Left hindlimb (tissue), 1 donor: ENCODE data around the gene DRICH1.
"Not testable (repeated sequence)": the region's sequence is repeated elsewhere in the genome, so short reads cannot be mapped to it uniquely, and the experiment has no call there.

Experiments used
- DNase-seq: peaks from one replicate; pipeline ENCODE4 v3.0.0-alpha.2; 2018

Gene DRICH1

DNA sequence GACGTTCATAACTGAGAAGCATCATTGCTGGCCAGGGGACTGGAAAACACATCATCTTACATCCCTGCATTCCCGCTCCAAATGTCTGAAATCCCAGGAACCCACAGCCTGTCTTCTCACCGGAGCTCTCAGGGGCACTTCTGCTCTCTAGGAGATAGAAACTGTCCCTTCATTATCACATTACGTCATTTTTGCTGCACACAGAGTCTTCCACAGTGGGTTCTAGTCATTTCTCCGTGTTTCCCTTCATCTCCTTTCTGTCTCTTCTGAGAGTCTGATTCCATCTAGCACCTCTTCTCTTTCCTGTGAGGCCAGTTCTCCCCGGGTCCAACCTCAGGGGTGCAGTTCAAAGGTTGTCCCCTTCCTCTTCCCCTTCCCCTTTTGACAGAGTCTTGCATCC is 36.2 kb downstream of the DRICH1 start:
- DNase-seq = not testable (repeated sequence)

DNA sequence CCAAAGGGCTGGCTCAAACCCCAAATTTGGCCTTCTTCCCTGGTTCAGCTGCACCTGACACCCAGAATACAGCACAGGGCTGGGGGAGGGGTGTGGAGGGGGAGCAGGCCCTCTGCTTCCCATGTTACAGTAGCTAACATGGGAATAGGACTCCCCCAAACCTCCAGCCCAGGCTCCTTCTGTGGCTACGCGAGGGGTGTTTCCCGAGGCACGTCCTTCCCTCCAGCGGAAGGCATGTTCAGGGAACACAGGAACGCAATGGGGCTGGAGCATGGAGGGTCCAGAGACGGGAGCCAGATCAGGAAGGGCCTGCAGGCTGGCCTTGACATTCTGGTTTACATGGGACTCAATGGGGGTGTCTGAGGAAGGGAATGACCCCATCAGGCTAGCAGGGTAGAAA is 40.3 kb downstream of the DRICH1 start:
- no peak for DNase-seq

DNA sequence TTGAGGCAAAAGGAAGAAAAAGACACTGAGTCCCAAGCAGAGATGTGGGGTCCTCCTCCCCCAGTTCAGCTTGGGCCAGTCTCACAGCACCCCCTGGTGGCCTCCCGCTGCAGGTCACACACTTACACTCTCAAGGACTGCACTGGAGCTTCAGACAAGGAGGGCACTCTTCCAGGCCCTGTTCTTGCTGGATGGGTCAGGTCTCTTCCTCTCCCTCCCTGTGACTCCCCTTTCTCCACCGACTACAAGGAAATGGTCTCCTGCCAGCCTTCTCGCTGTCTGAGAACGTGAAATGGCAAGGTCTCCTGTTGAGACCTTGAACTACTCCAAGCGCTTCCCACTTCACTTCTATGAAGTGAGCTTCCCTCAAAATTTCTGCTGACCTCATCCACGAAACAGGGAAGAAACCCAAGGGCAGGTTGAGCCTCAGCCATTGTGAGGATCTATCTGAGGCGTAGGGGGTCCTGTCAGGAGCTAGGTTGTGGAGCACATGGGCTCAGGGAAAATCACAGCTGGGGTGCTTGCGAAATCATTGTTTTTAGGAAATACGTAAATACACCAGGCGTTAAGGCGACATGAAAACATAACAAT is 40.8 kb downstream of the DRICH1 start:
- no peak for DNase-seq

DNA sequence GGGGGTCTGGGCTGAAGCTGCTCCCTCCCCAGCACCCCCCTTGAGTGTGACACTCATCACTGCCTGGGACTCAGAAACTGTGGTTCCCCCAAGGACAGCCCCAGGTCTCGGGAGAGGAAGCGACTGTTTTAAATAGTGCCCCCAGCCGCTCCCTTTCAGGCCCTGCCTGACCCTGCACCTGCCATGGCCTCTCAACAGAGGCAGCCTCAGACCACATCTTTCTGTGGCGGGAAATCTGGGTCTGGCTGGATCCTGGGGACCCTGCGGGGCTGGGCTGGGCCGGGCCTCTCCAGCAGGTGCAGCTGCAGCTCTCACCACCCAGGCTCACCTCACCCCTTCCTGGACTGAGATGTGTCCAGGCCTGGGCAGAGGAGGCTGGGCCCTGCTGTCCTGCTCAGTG is 48.3 kb downstream of the DRICH1 start:
- DNase-seq = no peak

DNA sequence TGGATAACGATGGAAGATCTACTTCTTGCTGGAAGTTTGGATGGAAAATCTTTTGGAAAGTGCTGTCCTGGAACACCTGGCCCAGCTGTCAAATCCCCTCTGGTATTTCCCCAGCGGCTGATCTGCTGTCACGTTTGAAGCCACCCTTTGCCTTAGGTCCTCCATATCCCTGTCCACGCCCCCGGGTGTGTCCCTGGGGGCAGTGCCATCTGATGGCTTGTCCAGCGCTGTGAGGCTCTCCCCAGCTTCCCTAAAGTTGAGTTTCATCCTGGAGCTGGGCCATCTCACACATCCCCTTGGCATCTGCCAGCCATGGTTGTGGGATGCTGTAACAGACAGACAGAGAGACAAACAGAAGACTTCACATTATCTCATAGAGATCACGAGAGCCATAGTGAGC is 49.0 kb downstream of the DRICH1 start:
- DNase-seq = no peak

DNA sequence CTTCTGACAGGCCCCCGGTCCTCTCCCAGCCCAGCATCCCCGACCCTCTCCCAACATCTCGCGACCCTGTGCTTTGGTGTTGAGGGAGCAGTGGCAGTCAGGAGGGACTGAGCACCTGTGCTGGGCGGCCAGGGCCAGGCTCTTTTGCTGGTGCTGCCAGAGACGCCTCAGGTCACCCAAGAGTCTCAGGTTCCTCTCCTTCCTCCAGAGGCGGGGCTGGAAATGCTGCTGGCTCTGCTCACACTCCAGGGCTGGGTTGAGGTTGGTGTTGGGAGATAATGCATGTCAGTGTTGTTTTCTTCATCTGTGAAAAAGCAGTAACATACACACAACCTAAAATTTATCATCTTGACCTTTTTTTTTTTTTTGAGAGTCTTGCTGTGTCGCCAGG is 50.9 kb downstream of the DRICH1 start:
- DNase-seq = no peak

DNA sequence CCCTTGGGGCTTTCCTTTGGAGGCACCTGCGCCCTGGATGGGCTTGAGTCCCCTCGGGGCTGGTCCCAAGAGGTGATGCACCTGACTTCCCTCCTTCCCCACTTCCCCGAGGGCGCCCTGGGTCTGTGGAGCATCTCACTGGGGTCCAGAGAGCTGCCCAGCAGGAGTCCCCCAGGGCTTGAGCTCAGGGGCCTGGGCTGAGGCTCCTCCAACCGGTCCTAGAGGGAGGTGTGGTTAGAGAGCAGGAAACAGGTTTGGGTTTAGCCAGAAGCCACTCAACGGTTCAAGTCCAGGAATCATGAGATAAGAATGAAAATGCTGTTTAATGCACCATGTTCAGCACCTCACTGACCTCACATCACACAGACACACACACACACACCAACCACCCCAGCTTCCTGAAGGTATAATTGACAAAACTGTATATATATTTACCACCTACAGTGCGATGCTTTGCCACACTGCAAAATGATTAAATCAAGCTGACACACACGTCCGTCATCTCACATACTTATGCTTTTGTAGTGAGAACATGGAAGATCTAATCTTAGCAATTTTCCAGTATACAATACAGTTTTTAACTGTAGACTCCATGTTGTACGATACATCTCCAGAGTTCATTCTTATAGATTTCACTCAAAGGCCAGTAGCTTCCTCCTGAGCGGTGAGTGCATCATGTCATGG is 51.4 kb downstream of the DRICH1 start:
- DNase-seq = no peak

DNA sequence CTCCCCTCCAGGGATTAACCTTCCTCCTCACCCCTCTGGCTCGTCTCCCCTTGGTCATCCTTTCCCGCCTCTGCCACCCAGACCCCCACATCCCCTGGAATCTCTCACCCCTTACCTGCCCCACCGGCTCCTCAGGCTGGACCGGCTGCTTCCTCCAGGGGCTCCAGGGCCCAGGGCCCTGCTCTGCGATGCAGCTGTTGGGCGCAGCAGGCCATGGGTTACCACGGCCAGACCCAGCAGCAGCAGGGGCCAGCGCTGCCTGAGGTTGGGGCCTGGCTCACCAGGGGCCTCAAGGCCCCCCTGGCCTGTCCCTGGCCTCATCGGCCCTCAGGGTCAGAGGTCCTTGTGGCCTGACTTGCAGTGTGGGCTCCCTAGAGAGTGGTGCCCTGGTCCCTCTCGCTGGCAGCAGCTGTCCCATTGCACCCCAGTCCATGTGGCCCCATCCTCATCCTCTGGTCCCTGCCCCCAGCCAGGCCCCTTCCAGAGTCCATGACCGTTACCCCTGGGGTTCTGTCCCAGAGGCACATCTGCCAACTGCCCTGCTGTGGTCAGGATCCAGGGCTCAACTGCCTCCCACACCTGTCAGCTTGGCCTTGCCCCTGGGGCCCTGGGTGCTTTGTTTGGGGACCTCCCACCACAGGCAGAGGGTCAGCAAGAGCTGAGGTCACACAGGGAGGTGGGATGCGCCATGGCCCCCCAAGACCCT is 52.1 kb downstream of the DRICH1 start, which contains the start of gene IGLL1:
Gene IGLL1 (minus strand): TSS at position 421 of the 706 bp plus-strand sequence. CDS start 100 bp downstream, at position 321.
- DNase-seq = no peak

DNA sequence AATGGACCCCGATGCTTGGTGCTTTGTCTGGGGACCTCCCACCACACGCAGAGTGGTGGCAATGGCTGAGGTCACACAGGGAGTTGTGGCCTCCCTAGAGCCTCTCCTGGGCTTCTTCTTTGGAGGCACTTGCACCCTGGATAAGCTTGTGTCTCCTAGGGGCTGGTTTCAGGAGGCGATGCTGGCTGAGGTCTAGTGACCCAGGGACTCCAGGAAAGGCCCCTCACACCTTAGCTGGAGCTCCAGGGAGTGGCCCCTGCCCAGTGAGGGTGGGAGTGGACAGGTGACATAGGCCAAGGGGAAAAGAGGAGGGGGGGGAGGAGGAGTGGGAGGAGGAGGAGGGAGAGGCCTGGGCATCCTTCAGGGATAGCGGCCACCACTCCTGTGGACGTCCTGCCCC is 52.8 kb downstream of the DRICH1 start:
- no peak for DNase-seq

DNA sequence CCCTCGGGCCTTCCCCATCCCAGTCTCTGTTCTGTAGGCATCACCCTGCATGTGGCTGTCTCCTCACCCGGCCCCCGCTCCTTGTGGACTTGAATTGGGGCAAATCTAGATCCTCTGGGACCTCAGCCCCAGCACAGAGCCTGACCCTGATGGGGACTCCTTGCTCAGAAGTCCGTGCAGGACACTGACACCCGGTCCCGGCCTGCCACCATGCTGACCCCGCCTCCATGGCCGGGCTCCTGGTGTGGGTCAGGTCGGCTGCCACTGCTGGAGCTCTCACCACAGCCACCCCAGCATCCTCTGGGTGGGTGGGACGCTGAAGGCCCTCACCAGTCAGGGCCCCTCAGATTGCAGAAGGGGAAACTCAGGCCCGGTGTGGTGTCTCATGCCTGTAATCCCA is 53.8 kb downstream of the DRICH1 start:
- DNase-seq = no peak

DNA sequence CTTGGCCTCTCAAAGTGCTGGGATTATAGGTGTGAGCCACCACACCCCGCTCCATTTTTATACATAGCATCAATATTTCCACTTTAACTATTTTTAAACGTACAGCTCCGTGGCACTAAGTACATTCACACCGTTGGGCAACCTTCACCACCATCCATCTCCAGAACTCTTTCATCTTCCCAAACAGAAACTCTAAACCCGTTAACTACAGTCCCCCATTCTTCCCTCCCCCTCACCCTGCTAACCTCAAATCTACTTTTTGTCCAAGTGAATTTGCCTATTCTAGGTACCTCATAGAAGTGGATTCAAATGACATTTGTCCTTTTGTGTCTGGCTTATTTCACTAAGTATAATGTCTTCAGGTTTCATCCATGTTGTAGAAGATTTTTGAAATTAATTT is 55.4 kb downstream of the DRICH1 start:
- DNase-seq = no peak

DNA sequence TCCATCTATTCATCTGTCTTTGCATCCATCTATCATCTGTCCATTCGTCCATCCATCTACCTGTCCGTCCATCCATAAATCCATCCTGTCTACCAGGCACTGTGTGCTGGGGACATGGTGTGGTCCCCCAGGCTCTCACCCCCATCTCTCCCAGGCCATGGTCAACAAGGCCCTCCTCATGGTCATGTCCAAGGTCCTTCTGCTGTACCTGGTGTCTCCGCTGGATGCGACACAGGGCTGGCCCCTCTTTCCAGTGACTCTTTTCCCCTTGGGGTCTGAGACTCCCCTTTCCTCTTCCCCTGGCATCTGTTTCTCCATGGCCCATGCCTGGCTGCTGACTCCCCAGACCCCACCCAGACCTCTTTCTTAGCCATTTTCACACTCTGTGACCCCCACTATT is 56.5 kb downstream of the DRICH1 start:
- DNase-seq = no peak

DNA sequence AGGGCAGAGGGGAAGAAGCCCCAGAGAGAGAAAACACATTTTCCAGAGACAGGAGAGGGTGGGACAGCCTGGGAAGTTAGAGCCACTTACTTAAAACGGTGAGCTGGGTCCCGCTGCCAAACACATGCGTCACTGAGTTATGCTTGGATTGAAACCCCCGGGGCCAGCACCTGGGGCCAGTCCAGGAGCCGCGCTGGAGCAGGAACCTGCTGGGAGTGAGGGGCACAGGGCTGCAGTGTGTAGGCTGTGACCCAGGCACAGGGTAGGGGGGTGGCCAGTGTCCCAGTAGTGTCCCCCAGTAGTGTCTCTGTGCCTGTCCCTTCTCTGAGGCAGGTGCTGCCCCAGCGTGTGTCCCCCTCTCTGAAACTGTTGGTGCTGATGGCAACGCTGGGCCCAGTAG is 57.2 kb downstream of the DRICH1 start:
- DNase-seq = no peak

DNA sequence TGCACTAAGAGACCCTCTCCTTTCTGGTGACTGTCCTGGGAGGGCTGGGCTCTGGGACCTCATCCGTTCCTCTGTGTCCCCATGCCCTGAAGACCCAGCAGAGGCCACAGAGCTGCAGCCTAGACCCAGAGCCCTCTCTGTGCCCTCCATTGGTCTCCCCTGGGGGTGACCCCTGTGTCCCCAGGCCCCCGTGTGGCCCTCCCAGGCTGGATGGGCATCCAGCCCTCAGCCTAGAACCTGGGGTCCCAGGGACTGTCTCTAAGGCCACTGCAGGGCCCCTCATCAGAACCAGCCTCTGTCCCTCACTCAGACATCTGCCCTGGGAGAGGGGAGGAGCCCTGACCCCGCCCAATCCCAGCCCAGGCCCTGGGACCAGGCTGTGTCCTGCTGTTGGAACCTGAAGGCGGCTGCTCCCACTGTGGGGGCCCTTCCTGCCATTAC is 57.7 kb downstream of the DRICH1 start:
- no peak for DNase-seq

DNA sequence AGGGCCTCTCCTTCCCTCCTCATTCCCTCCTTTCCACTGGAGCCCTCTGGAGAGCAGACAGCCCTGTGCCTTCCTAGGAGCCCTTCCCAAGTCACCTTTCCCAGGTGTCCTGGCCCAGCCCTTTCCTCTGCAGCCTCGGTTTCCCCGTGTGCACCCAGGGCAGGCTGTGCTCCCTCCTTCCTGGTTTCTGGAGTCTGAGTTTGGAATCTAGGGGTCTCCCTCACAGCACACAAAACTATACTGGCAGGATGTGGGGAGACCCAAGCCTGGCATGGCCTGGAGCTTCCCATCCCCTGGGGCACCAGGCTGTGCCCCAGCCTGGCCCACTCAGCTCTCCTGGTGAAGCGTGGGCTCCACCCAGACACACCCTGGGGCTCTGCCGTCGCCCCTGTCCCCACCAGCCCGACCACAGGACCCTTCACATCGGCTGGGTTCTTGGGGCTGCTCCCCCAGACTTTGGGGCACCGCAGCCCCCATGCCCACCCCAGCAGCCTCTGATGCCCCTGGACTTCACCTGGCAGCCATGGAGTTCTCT is 58.4 kb downstream of the DRICH1 start:
- DNase-seq = not testable (repeated sequence)

DNA sequence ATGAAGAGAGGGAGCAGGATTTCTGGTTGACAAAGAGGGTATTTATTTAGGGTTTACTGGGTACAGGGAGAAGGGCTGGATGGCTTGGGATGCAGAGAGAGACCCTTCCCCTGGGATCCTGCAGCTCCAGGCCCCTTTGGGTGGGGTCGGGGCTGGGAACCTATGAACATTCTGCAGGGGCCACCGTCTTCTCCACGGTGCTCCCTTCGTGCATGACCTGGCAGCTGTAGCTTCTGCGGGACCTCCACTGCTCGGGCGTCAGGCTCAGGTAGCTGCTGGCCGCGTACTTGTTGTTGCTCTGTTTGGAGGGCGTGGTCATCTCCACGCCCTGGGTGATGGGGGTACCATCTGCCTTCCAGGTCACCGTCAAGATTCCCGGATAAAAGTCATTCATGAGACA is 59.0 kb downstream of the DRICH1 start:
- not testable (repeated sequence) for DNase-seq

DNA sequence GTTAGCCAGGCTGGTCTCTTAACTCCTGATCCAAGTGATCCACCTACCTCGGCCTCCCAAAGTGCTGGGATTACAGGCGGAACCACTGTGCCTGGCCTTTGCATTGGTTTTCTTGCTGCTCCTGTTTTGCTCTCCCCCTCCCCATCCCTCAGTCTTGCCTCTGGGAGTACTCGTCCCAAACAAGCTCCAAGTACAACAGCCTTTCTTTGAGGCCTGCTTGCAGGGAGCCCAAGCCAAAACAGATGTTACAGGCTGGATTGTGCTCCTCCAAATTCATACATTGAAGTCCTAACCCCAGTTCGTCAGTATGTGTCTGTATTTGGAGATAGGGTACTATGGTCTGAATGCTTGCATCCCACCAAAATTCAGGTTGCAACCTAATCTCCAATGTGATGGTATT is 60.6 kb downstream of the DRICH1 start:
- no peak for DNase-seq

DNA sequence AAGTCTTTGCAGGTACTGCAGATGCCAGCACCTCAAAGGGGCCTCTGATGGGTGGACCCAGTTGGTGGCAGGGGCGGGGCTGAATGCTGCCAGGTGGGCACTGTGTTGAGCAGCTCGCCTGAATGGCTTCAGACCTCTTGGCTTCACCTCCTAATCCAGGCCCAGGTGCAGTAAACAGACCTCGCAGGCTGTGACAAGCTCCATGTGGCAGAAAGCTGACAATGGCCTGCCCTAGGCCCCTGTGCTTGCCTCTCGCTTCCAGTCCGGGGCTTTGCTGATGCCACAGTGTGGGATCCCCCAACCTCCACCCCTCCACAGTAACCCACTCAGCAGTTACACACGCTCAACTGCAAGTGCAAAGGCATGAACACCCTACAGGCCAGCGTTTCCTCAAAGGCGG is 61.4 kb downstream of the DRICH1 start:
- no peak for DNase-seq

DNA sequence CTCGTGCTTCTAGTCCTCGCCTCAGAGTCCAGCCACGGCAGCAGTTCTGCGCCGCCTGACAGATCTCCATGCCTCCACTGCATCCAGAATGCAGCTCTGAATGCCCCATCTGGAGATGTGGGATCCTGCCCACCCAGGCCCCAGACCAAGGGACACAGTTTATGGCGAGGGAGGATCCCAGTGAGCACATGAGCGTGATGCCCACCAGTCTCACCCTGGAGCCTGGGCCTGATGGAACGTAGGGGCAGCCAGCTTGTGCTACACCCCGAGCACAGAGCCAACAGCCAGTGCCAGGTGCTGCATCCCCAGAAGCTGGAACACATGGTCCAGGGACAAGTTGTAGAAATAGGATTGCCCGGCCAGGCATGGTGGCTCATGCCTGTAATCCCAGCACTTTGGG is 62.4 kb downstream of the DRICH1 start:
- no peak for DNase-seq

DNA sequence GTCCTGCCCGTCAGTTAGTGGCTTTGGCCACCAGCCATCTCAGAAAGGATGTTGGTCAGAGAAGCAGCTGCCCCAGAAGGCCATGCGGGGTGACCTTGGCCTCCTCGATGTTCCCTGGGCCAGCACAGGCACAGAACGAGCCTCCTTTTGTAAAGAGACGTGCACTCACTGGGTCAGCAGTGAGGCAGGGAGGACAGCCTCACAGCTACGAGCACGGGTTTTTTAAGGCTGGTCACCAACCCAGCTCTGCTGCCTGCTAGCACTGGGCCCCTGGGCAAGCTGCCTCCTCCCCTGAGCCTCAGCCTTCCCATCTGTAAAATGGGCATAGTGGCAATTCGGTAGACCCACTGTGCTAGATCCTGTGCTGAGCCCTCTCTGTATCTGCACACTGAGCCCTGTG is 62.8 kb downstream of the DRICH1 start:
- DNase-seq = no peak

DNA sequence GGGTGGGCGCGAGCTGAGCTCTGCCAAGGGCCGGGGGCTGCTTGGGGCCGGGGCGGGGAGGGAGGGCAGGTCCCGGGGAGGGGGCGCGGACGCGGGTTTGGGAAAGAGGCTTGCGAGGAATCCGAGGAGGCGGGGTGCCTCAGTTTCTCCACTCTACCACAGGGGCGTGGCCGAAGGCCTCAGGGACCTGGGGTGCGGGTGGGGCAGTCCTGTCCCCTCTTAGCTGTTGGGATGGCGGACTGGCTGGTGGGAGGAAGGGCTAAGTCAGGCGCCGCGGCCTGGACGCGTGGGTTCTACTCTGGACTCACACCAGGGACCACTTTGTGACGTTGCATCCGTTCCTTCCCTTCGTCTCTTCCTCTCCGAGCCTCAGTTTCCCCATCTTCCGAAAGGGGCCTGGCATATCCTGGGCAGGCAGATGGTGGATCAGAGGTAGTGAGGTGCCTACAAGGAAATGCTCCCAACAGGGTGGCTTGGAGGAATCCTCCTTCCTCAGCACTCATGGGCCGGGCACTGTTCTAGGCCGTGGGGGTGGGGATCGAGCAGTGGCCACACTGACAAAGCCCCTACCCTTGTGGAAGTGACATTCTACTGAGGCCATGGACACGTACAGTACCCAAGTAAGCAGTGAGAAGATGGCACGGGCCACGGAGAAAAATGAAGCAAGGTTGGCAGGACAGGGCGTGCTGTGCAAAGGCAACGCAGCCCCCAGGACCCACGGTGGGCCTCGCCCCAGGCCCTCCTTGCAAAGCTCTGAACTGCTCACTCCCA is 65.2 kb downstream of the DRICH1 start:
- DNase-seq = no peak

DNA sequence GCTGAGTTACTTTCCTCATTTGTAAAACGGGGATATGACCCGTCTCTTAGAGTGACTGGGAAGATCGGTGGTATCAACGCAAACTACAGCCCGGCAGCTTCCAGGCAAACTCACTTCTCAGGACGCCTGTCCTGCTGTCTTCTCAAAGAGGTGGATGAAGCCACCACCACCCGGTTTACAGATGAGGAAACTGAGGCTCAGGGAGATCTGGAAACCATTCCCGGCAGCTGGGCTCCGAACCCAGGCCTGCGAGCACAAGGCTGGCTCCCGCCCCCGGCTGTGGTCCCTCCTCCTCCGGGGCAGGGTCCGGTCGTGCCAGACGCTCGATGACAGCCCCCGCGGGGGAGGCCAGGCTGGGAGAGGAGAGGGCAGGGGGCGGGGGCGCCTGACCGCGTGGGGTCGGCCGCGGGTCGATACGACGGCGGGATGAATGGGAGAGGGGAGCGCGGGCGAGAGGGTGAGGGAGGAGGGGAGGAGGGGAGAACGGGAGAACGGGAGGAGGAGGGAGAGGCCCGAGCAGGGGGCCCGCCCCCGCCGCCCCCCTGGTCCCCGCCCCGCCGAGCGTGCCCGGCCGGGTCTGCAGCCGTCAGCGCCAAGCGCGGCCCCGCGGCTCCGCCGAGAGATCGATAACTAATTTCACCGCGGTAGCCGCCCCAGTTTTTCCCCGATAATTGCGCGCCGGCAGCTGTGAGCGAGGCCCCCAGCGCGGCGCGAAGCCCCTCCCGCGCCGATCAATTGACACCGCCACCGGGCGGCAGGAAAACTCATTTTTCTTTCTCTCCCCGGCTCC is 66.0 kb downstream of the DRICH1 start:
- DNase-seq = peak; percentile 64
